Measurements from ENCODE around the gene TAL2.

TAL2 gene

GRCh38 chr9:105670775-105671174 lies 8.5 kb downstream of the TAL2 start:
- Histone ChIP-seq H3K27me3 (no peaks in the 10 kb centered on the region), H4K20me1 (no peaks in the 10 kb centered on the region), H3K4me3 (no peak overlapping the region), H3K9ac (no peak overlapping the region), H3K36me3 (no peaks in the 10 kb centered on the region), H3K9me3 (no peaks in the 10 kb centered on the region), H3K4me2 (no peak overlapping the region), H3K27ac (no peak overlapping the region), H3K4me1 (peaks cover 11% of the 10 kb centered on the region; the same call in 1 of the 2 replicates)
- no peak for TF ChIP-seq Cebpa-rat (IDR thresholded peaks at IDR 0.05)

- H3K4me3 ChIP-seq: no peak overlapping the region
- no peak overlapping the region for H3K27ac ChIP-seq
- H3K27me3 ChIP-seq: no peaks in the 10 kb centered on the region
- TF ChIP-seq Cebpa-rat (IDR thresholded peaks at IDR 0.05): no peak
- H3K4me1 ChIP-seq: peaks cover 11% of the 10 kb centered on the region; the same call in 1 of the 2 replicates
- no peak overlapping the region for H3K4me2 ChIP-seq
- H3K9ac ChIP-seq: no peak overlapping the region
- no peaks in the 10 kb centered on the region for H3K36me3 ChIP-seq
- H4K20me1 ChIP-seq: no peaks in the 10 kb centered on the region
- H3K9me3 ChIP-seq: no peaks in the 10 kb centered on the region
Observed at GRCh38 chr9:105672711-105673234, 10.5 kb downstream of the TAL2 start.

- no peaks in the 10 kb centered on the region for H3K27me3 ChIP-seq
- no peak overlapping the region for H3K4me3 ChIP-seq
- H3K4me2 ChIP-seq: peak overlapping the region; percentile 30; the same call in 1 of the 2 replicates
- H3K27ac ChIP-seq: no peak overlapping the region
- peaks cover 11% of the 10 kb centered on the region; the same call in 1 of the 2 replicates for H3K4me1 ChIP-seq
- no peak overlapping the region for H3K9ac ChIP-seq
- H3K36me3 ChIP-seq: no peaks in the 10 kb centered on the region
- H3K9me3 ChIP-seq: no peaks in the 10 kb centered on the region
- no peak for TF ChIP-seq Cebpa-rat (IDR thresholded peaks at IDR 0.05)
- H4K20me1 ChIP-seq: no peaks in the 10 kb centered on the region
Observed at GRCh38 chr9:105673850-105674387, 11.7 kb downstream of the TAL2 start.

GRCh38 chr9:105676351-105676923 lies 14.2 kb downstream of the TAL2 start:
- no peaks in the 10 kb centered on the region for H3K9me3 ChIP-seq
- no peak overlapping the region for H3K27ac ChIP-seq
- no peaks in the 10 kb centered on the region for H4K20me1 ChIP-seq
- H3K4me3 ChIP-seq: no peak overlapping the region
- no peak for TF ChIP-seq Cebpa-rat (IDR thresholded peaks at IDR 0.05)
- no peaks in the 10 kb centered on the region for H3K36me3 ChIP-seq
- no peak overlapping the region for H3K4me2 ChIP-seq
- peaks cover 11% of the 10 kb centered on the region; the same call in 1 of the 2 replicates for H3K4me1 ChIP-seq
- no peak overlapping the region for H3K9ac ChIP-seq
- H3K27me3 ChIP-seq: no peaks in the 10 kb centered on the region

GRCh38 chr9:105678163-105678562 lies 15.9 kb downstream of the TAL2 start:
- no peak for TF ChIP-seq Cebpa-rat (IDR thresholded peaks at IDR 0.05)
- H3K27ac ChIP-seq: no peak overlapping the region
- no peak overlapping the region for H3K4me2 ChIP-seq
- H4K20me1 ChIP-seq: no peaks in the 10 kb centered on the region
- no peak overlapping the region for H3K9ac ChIP-seq
- H3K4me3 ChIP-seq: no peak overlapping the region
- no peaks in the 10 kb centered on the region for H3K9me3 ChIP-seq
- no peaks in the 10 kb centered on the region for H3K36me3 ChIP-seq
- no peaks in the 10 kb centered on the region for H3K27me3 ChIP-seq
- peaks cover 6% of the 10 kb centered on the region; the same call in 1 of the 2 replicates for H3K4me1 ChIP-seq

GRCh38 chr9:105678781-105679180 lies 16.5 kb downstream of the TAL2 start:
- Histone ChIP-seq H3K9ac (no peak overlapping the region), H4K20me1 (no peaks in the 10 kb centered on the region), H3K36me3 (no peaks in the 10 kb centered on the region), H3K4me3 (no peak overlapping the region), H3K9me3 (no peaks in the 10 kb centered on the region), H3K4me2 (no peak overlapping the region), H3K27me3 (no peaks in the 10 kb centered on the region), H3K4me1 (peaks cover 4% of the 10 kb centered on the region; the same call in 1 of the 2 replicates), H3K27ac (no peak overlapping the region)
- no peak for TF ChIP-seq Cebpa-rat (IDR thresholded peaks at IDR 0.05)

GRCh38 chr9:105679257-105680022 lies 17.2 kb downstream of the TAL2 start:
- no peak overlapping the region for H3K27ac ChIP-seq
- H3K4me3 ChIP-seq: no peak overlapping the region
- TF ChIP-seq Cebpa-rat (IDR thresholded peaks at IDR 0.05): no peak
- no peak overlapping the region for H3K9ac ChIP-seq
- no peaks in the 10 kb centered on the region for H3K9me3 ChIP-seq
- no peaks in the 10 kb centered on the region for H3K4me1 ChIP-seq
- no peaks in the 10 kb centered on the region for H3K27me3 ChIP-seq
- no peaks in the 10 kb centered on the region for H3K36me3 ChIP-seq
- H4K20me1 ChIP-seq: no peaks in the 10 kb centered on the region
- no peak overlapping the region for H3K4me2 ChIP-seq

GRCh38 chr9:105681313-105681712 lies 19.1 kb downstream of the TAL2 start:
- no peak for TF ChIP-seq Cebpa-rat (IDR thresholded peaks at IDR 0.05)
- H3K4me1 ChIP-seq: no peaks in the 10 kb centered on the region
- H3K4me2 ChIP-seq: no peak overlapping the region
- no peaks in the 10 kb centered on the region for H4K20me1 ChIP-seq
- no peak overlapping the region for H3K4me3 ChIP-seq
- no peaks in the 10 kb centered on the region for H3K9me3 ChIP-seq
- H3K36me3 ChIP-seq: no peaks in the 10 kb centered on the region
- no peak overlapping the region for H3K27ac ChIP-seq
- H3K9ac ChIP-seq: no peak overlapping the region
- no peaks in the 10 kb centered on the region for H3K27me3 ChIP-seq

GRCh38 chr9:105681724-105682123 lies 19.5 kb downstream of the TAL2 start:
- no peak for TF ChIP-seq Cebpa-rat (IDR thresholded peaks at IDR 0.05)
- Histone ChIP-seq H3K36me3 (no peaks in the 10 kb centered on the region), H3K27ac (no peak overlapping the region), H3K9ac (no peak overlapping the region), H3K9me3 (no peaks in the 10 kb centered on the region), H3K4me1 (no peaks in the 10 kb centered on the region), H3K4me3 (no peak overlapping the region), H3K27me3 (no peaks in the 10 kb centered on the region), H3K4me2 (no peak overlapping the region), H4K20me1 (no peaks in the 10 kb centered on the region)

- no peaks in the 10 kb centered on the region for H3K9me3 ChIP-seq
- H3K27me3 ChIP-seq: no peaks in the 10 kb centered on the region
- TF ChIP-seq Cebpa-rat (IDR thresholded peaks at IDR 0.05): no peak
- H3K4me1 ChIP-seq: no peaks in the 10 kb centered on the region
- H3K27ac ChIP-seq: no peak overlapping the region
- H3K36me3 ChIP-seq: no peaks in the 10 kb centered on the region
- H3K9ac ChIP-seq: no peak overlapping the region
- H3K4me2 ChIP-seq: no peak overlapping the region
- no peak overlapping the region for H3K4me3 ChIP-seq
- H4K20me1 ChIP-seq: no peaks in the 10 kb centered on the region
Observed at GRCh38 chr9:105683688-105684275, 21.5 kb downstream of the TAL2 start.
